Memory B cell (primary cell): ENCODE measurements around the gene RALGAPA2.

Experiments
- ATAC-seq: fragments of 150-1000 bp; cut with Tn5 transposase; 2 replicates; pipeline ENCODE4 v1.10.0; 2021; ENCODE audit warnings: low read depth, mild to moderate bottlenecking, moderate library complexity
- DNase-seq, 2 donors: peaks; one replicate each; pipeline ENCODE4 v3.0.0; 2022; ENCODE audit warnings: low spot score in 2 of 2
- H3K27ac Mint-ChIP-seq: one replicate; pipeline ENCODE4 v1.8.0; 2022; ENCODE audit warnings: mild to moderate bottlenecking, moderate library complexity, mixed read lengths
- H3K27me3 Mint-ChIP-seq: one replicate; pipeline ENCODE4 v1.8.0; 2022; ENCODE audit warnings: mixed read lengths
- H3K36me3 Mint-ChIP-seq: one replicate; pipeline ENCODE4 v1.8.0; 2022; ENCODE audit warnings: mild to moderate bottlenecking, mixed read lengths
- H3K4me1 Mint-ChIP-seq: one replicate; pipeline ENCODE4 v1.8.0; 2022; ENCODE audit warnings: mixed read lengths
- H3K4me3 Mint-ChIP-seq: one replicate; pipeline ENCODE4 v1.8.0; 2022; ENCODE audit warnings: mild to moderate bottlenecking, moderate library complexity, mixed read lengths
- H3K9me3 Mint-ChIP-seq: one replicate; pipeline ENCODE4 v1.8.0; 2022; ENCODE audit warnings: mixed read lengths

The RALGAPA2 gene

GRCh38 chr20:20611167-20611566 lies 101.3 kb downstream of the RALGAPA2 start:
- Mint-ChIP-seq H3K9me3 (no peaks in the 10 kb centered on the region), H3K4me1 (no peaks in the 10 kb centered on the region), H3K27me3 (no peaks in the 10 kb centered on the region), H3K4me3 (no peak overlapping the region), H3K36me3 (peaks cover 30% of the 10 kb centered on the region), H3K27ac (no peak overlapping the region)
- DNase-seq (no peak), ATAC-seq (no peak)

- no peaks in the 10 kb centered on the region for H3K27me3 Mint-ChIP-seq
- H3K27ac Mint-ChIP-seq: no peak overlapping the region
- H3K36me3 Mint-ChIP-seq: peaks cover 36% of the 10 kb centered on the region
- H3K4me3 Mint-ChIP-seq: no peak overlapping the region
- no peaks in the 10 kb centered on the region for H3K4me1 Mint-ChIP-seq
- ATAC-seq: no peak
- no peaks in the 10 kb centered on the region for H3K9me3 Mint-ChIP-seq
- no peak for DNase-seq
Measured at GRCh38 chr20:20609522-20609921, 102.9 kb downstream of the RALGAPA2 start.

GRCh38 chr20:20608641-20609040 lies 103.8 kb downstream of the RALGAPA2 start:
- no peak overlapping the region for H3K4me3 Mint-ChIP-seq
- no peak for ATAC-seq
- DNase-seq: no peak
- H3K9me3 Mint-ChIP-seq: no peaks in the 10 kb centered on the region
- H3K27me3 Mint-ChIP-seq: no peaks in the 10 kb centered on the region
- H3K4me1 Mint-ChIP-seq: peaks cover 4% of the 10 kb centered on the region
- H3K27ac Mint-ChIP-seq: no peak overlapping the region
- peaks cover 33% of the 10 kb centered on the region for H3K36me3 Mint-ChIP-seq

- no peak overlapping the region for H3K27ac Mint-ChIP-seq
- DNase-seq: no peak
- no peaks in the 10 kb centered on the region for H3K9me3 Mint-ChIP-seq
- no peak overlapping the region for H3K4me3 Mint-ChIP-seq
- H3K4me1 Mint-ChIP-seq: peaks cover 7% of the 10 kb centered on the region
- no peaks in the 10 kb centered on the region for H3K27me3 Mint-ChIP-seq
- peaks cover 28% of the 10 kb centered on the region for H3K36me3 Mint-ChIP-seq
- ATAC-seq: no peak
Measured at GRCh38 chr20:20608041-20608440, 104.4 kb downstream of the RALGAPA2 start.

- H3K4me3 Mint-ChIP-seq: no peak overlapping the region
- H3K36me3 Mint-ChIP-seq: peaks cover 30% of the 10 kb centered on the region
- peaks cover 7% of the 10 kb centered on the region for H3K4me1 Mint-ChIP-seq
- ATAC-seq (no peak), DNase-seq (no peak)
- no peak overlapping the region for H3K27ac Mint-ChIP-seq
- H3K27me3 Mint-ChIP-seq: no peaks in the 10 kb centered on the region
- H3K9me3 Mint-ChIP-seq: no peaks in the 10 kb centered on the region
Measured at GRCh38 chr20:20606881-20607280, 105.6 kb downstream of the RALGAPA2 start.

- Mint-ChIP-seq H3K27me3 (no peaks in the 10 kb centered on the region), H3K4me1 (peaks cover 7% of the 10 kb centered on the region), H3K36me3 (peaks cover 30% of the 10 kb centered on the region), H3K9me3 (no peaks in the 10 kb centered on the region), H3K27ac (no peak overlapping the region), H3K4me3 (no peak overlapping the region)
- DNase-seq (no peak), ATAC-seq (no peak)
Measured at GRCh38 chr20:20606050-20606449, 106.4 kb downstream of the RALGAPA2 start.

GRCh38 chr20:20604907-20605306 lies 107.5 kb downstream of the RALGAPA2 start:
- Mint-ChIP-seq H3K4me1 (peaks cover 7% of the 10 kb centered on the region), H3K27me3 (no peaks in the 10 kb centered on the region), H3K9me3 (no peaks in the 10 kb centered on the region), H3K27ac (no peak overlapping the region), H3K4me3 (no peak overlapping the region), H3K36me3 (peaks cover 26% of the 10 kb centered on the region)
- ATAC-seq (no peak), DNase-seq (no peak)

- Mint-ChIP-seq H3K36me3 (peaks cover 23% of the 10 kb centered on the region), H3K4me3 (no peak overlapping the region), H3K27me3 (no peaks in the 10 kb centered on the region), H3K27ac (no peak overlapping the region), H3K9me3 (no peaks in the 10 kb centered on the region), H3K4me1 (peaks cover 7% of the 10 kb centered on the region)
- no peak for DNase-seq
- no peak for ATAC-seq
Measured at GRCh38 chr20:20604357-20604756, 108.1 kb downstream of the RALGAPA2 start.

- no peaks in the 10 kb centered on the region for H3K9me3 Mint-ChIP-seq
- peaks cover 21% of the 10 kb centered on the region for H3K36me3 Mint-ChIP-seq
- no peak for DNase-seq
- H3K27me3 Mint-ChIP-seq: no peaks in the 10 kb centered on the region
- peaks cover 7% of the 10 kb centered on the region for H3K4me1 Mint-ChIP-seq
- peak overlapping the region; percentile 48 for H3K27ac Mint-ChIP-seq
- ATAC-seq: peak; percentile 65
- H3K4me3 Mint-ChIP-seq: no peak overlapping the region
Measured at GRCh38 chr20:20603339-20603990, 109.0 kb downstream of the RALGAPA2 start.

GRCh38 chr20:20597966-20598365 lies 114.5 kb downstream of the RALGAPA2 start:
- ATAC-seq (no peak), DNase-seq (no peak)
- no peaks in the 10 kb centered on the region for H3K9me3 Mint-ChIP-seq
- H3K4me3 Mint-ChIP-seq: no peak overlapping the region
- peaks cover 7% of the 10 kb centered on the region for H3K36me3 Mint-ChIP-seq
- no peaks in the 10 kb centered on the region for H3K27me3 Mint-ChIP-seq
- H3K4me1 Mint-ChIP-seq: peaks cover 4% of the 10 kb centered on the region
- H3K27ac Mint-ChIP-seq: no peak overlapping the region

- Mint-ChIP-seq H3K9me3 (no peaks in the 10 kb centered on the region), H3K4me1 (peaks cover 4% of the 10 kb centered on the region), H3K27ac (no peak overlapping the region), H3K27me3 (no peaks in the 10 kb centered on the region), H3K4me3 (no peak overlapping the region), H3K36me3 (peaks cover 12% of the 10 kb centered on the region)
- ATAC-seq (no peak), DNase-seq (no peak)
Measured at GRCh38 chr20:20594171-20594530, 118.3 kb downstream of the RALGAPA2 start.

- ATAC-seq: peak; percentile 59
- Mint-ChIP-seq H3K27me3 (no peaks in the 10 kb centered on the region), H3K4me1 (peaks cover 4% of the 10 kb centered on the region), H3K27ac (no peak overlapping the region), H3K4me3 (peak overlapping the region; percentile 7), H3K9me3 (no peaks in the 10 kb centered on the region), H3K36me3 (peaks cover 12% of the 10 kb centered on the region)
- peak in 1 of 2 donors; percentile 19 for DNase-seq
Measured at GRCh38 chr20:20593447-20594170, 118.8 kb downstream of the RALGAPA2 start.

GRCh38 chr20:20585146-20585545 lies 127.3 kb downstream of the RALGAPA2 start:
- Mint-ChIP-seq H3K9me3 (peaks cover 2% of the 10 kb centered on the region), H3K27me3 (no peaks in the 10 kb centered on the region), H3K27ac (no peak overlapping the region), H3K4me3 (no peak overlapping the region), H3K4me1 (no peaks in the 10 kb centered on the region), H3K36me3 (peaks cover 48% of the 10 kb centered on the region)
- DNase-seq (no peak), ATAC-seq (no peak)

GRCh38 chr20:20582734-20583133 lies 129.7 kb downstream of the RALGAPA2 start:
- H3K4me1 Mint-ChIP-seq: no peaks in the 10 kb centered on the region
- peaks cover 45% of the 10 kb centered on the region for H3K36me3 Mint-ChIP-seq
- H3K4me3 Mint-ChIP-seq: no peak overlapping the region
- peaks cover 2% of the 10 kb centered on the region for H3K9me3 Mint-ChIP-seq
- DNase-seq (no peak), ATAC-seq (no peak)
- H3K27ac Mint-ChIP-seq: no peak overlapping the region
- H3K27me3 Mint-ChIP-seq: no peaks in the 10 kb centered on the region

- Mint-ChIP-seq H3K4me1 (no peaks in the 10 kb centered on the region), H3K9me3 (no peaks in the 10 kb centered on the region), H3K4me3 (no peak overlapping the region), H3K27me3 (no peaks in the 10 kb centered on the region), H3K36me3 (peaks cover 32% of the 10 kb centered on the region), H3K27ac (no peak overlapping the region)
- DNase-seq (no peak), ATAC-seq (no peak)
Measured at GRCh38 chr20:20580139-20580538, 132.3 kb downstream of the RALGAPA2 start.
